ENCODE results near the gene CEP78. TPM values are rescaled to one million over a fixed set of nuclear protein-coding genes. Genes with fewer than 3 reads are reported as not detected.

Gene CEP78
- total RNA-seq (2022; extraction: Qiagen RNA extraction), result 15.9 to 18.8 TPM (median 16.1 TPM) in 5 replicates

GRCh38 chr9:78235762-78236550 is at the start of gene CEP78:
CEP78 (plus strand) TSS chr9:78236075; CDS start chr9:78236351, 276 bp downstream.

GRCh38 chr9:78296893-78297671 is 61.2 kb downstream of the CEP78 start, which contains the start of gene PSAT1:
PSAT1 (plus strand) TSS chr9:78297125; CDS start chr9:78297211, 86 bp downstream.

Other genes starting within 250 kb of the CEP78 start
- gene GNAQ, start 204.3 kb upstream of the CEP78 start, total RNA-seq (2022; extraction: Qiagen RNA extraction), result 13.0 to 16.2 TPM (median 15.4 TPM) in 5 replicates
- gene PSAT1, start 61.0 kb downstream of the CEP78 start, total RNA-seq (2022; extraction: Qiagen RNA extraction), result 144 to 174 TPM (median 161 TPM) in 5 replicates

Data from A549 treated with AZD2906 at 1 μM for 4 hours (cell line).